H1 (cell line): Measurements from ENCODE around the gene CDK5RAP3. TPM values are rescaled to one million over a fixed set of nuclear protein-coding genes. Genes with fewer than 3 reads are reported as not detected.
A peak's percentile ranks its signal among the peaks of the same experiment; 100 is the strongest.

Experiments
- BCL11A ChIP-seq, 2 experiments: IDR thresholded peaks; one replicate each; pipeline ENCODE4 v1.6.1; 2011; ENCODE audit warnings: low read depth in 2 of 2, low read length in 2 of 2, mild to moderate bottlenecking in 2 of 2
- BRCA1 ChIP-seq: IDR thresholded peaks from 2 replicates; pipeline ENCODE4 v1.6.1; 2012; ENCODE audit warnings: low read depth, low read length, improper control_type of control experiment
- CBX5 ChIP-seq: fragments of 300-800, 300-1000 bp; sonication (generic); IDR thresholded peaks from 2 replicates; pipeline ENCODE4 v1.7.1; 2016; ENCODE audit warnings: antibody characterized with exemption, low read length, low read depth
- EGR1 ChIP-seq: IDR thresholded peaks from 2 replicates; pipeline ENCODE4 v1.6.1; 2011; ENCODE audit warnings: low read depth, low read length, borderline replicate concordance
- EP300 ChIP-seq, 2 experiments: IDR thresholded peaks; 1 replicate in 1 of 2; 2 replicates in 1 of 2; pipeline ENCODE4 v1.6.1; 2011 to 2012; ENCODE audit warnings: low read depth in 2 of 2, low read length in 2 of 2, mild to moderate bottlenecking in 2 of 2, borderline replicate concordance in 1 of 2, inconsistent platforms in 1 of 2, moderate library complexity in 1 of 2
- EZH2 ChIP-seq: fragments of 200-600 bp; sonication (generic); IDR thresholded peaks from 2 replicates; pipeline ENCODE4 v1.7.1; 2012; ENCODE audit warnings: low read depth, mild to moderate bottlenecking, moderate library complexity, low read length, inconsistent platforms; ENCODE audit not compliant: severe bottlenecking
- PHF8 ChIP-seq: fragments of 200-600 bp; sonication (generic); conservative IDR thresholded peaks from 2 replicates; pipeline ENCODE4 v1.7.1; 2012; ENCODE audit warnings: low read depth, mild to moderate bottlenecking, inconsistent platforms, low read length, moderate library complexity
- SAP30 ChIP-seq: fragments of 300-600 bp; sonication (generic); IDR thresholded peaks from 2 replicates; pipeline ENCODE4 v1.7.1; 2012; ENCODE audit warnings: low read length, moderate library complexity, mild to moderate bottlenecking, inconsistent platforms; ENCODE audit not compliant: insufficient read depth, insufficient replicate concordance
- SIX5 ChIP-seq: IDR thresholded peaks from 2 replicates; pipeline ENCODE4 v1.6.1; 2011; ENCODE audit warnings: mild to moderate bottlenecking, low read depth, low read length
- SP1 ChIP-seq: IDR thresholded peaks from 2 replicates; pipeline ENCODE4 v1.6.1; 2011; ENCODE audit warnings: low read depth, low read length
- SP2 ChIP-seq: IDR thresholded peaks from 2 replicates; pipeline ENCODE4 v1.6.1; 2012; ENCODE audit warnings: mild to moderate bottlenecking, low read length, inconsistent platforms
- SP4 ChIP-seq: IDR thresholded peaks from 2 replicates; pipeline ENCODE4 v1.6.1; 2012; ENCODE audit warnings: low read length, inconsistent platforms
- TAF1 ChIP-seq: IDR thresholded peaks from 2 replicates; pipeline ENCODE4 v1.6.1; 2011; ENCODE audit warnings: mild to moderate bottlenecking, low read depth, low read length
- polyA plus RNA-seq, 7 experiments: library from polyadenylated mRNA; depleted of rRNA in 3 of 7; stranded (reverse) in 5 of 7; unstranded in 2 of 7; fragments of >200 nt in 5 of 7; fragments of 200-250 nt in 2 of 7; gene quantifications; 1 replicate in 5 of 7; 2 replicates in 1 of 7; 4 replicates in 1 of 7; pipeline versions ENCODE4 v1.2.1 to v1.2.3, GENCODE V29; 2011 to 2013; ENCODE audit warnings: missing spikeins in 2 of 7, mixed read lengths in 2 of 7
- total RNA-seq: library from RNA; stranded (reverse); fragmentation: NEBNext Ultra II Directional; extraction: Animal tissue kit (Norgen Biotek cat#: 25700); gene quantifications from 2 replicates; pipeline ENCODE4 v1.2.1, GENCODE V29; 2021

CDK5RAP3 gene
- total and polyA plus RNA-seq, 2 of the 8 experiments (the other 6 are each of a cell fraction or from before 2014, with no cell fraction given) = 88.2 to 93.2 TPM

GRCh38 chr17:48025040-48025903 lies 54.4 kb downstream of the CDK5RAP3 start (continued):
- TF ChIP-seq EP300 (IDR thresholded peaks at IDR 0.05; ENCODE audit: borderline replicate concordance in 1 of 2, low read depth in 2 of 2, low read length in 2 of 2) = no peak
- peak; percentile 79; the same call in 1 of the 2 replicates for TF ChIP-seq SP1
- no peak for TF ChIP-seq SAP30
- no peak for TF ChIP-seq PHF8
- no peak for TF ChIP-seq EZH2
- no peak for TF ChIP-seq BCL11A (IDR thresholded peaks at IDR 0.05; ENCODE audit: low read depth in 2 of 2, low read length in 2 of 2)
- TF ChIP-seq BRCA1 = no peak
- no peak for TF ChIP-seq SP4
- 0 out of 2 replicates have a peak, but pooled peaks have one; percentile 23 for TF ChIP-seq TAF1
- TF ChIP-seq EGR1 = no peak
- no peak for TF ChIP-seq SIX5
- no peak for TF ChIP-seq CBX5
- TF ChIP-seq SP2 = no peak
